ENCODE results near the gene LRP5. TPM values are rescaled to one million over a fixed set of nuclear protein-coding genes. Genes with fewer than 3 reads are reported as not detected.
A peak's percentile ranks its signal among the peaks of the same experiment; 100 is the strongest.

The LRP5 gene
- total RNA-seq, 2 donors from 2014 or later, result 48.3 to 57.1 TPM

DNA sequence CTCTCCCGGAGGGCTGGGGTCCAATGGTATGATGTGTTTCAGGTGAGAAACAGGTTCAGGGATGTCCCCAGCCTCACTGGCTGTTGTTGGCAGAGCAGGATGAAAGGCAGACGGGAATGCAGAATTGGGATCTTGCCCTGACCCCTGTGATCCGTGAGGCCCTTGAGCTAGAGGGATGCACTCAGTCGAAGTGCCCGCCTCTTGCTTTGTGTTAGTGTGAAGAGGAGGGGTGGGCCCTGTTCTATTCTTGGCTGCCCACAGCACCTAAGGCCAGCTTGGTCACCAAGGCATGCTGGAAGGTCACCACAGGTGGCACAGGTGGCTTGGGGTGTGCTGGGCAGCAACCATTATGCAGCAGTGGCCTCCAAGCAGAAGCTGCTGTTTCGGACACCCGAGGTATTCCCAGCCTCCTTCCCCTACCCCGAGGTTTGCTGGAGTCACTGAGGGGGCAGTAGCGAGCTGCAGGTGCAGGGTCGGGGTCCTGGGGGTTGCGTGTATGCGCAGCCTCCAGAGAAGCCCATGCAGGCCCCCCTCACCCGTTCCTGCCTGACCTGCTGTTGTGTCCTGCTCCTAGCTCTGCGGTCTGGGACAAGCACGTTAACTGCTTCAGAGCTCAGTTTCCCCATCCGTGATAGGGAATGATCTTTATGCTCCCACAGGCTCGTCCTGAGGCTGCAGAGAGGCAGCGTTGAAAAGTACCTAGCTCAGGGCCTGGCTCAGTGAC is 13.0 kb downstream of the LRP5 start:
- Histone ChIP-seq H3K4me3 (no peak overlapping the region), H3K27me3 (replicated peaks; ENCODE audit: insufficient read depth) (no peaks in the 10 kb centered on the region), H3K36me3 (no peaks in the 10 kb centered on the region), H3K4me1 (replicated peaks) (no peaks in the 10 kb centered on the region), H3K27ac (no peak overlapping the region), H3K9me3 (no peaks in the 10 kb centered on the region)
- no peak for DNase-seq (ENCODE audit: low spot score)
- intact Hi-C loops (cut with DNase I), result no loop called here
- WGBS, result 73% methylated on average over 18 of the region's 18 CpGs
- TF ChIP-seq POLR2A (IDR thresholded peaks at IDR 0.05), result no peak
- TF ChIP-seq POLR2AphosphoS5 (IDR thresholded peaks at IDR 0.05), result no peak
- TF ChIP-seq, protein P1, sequence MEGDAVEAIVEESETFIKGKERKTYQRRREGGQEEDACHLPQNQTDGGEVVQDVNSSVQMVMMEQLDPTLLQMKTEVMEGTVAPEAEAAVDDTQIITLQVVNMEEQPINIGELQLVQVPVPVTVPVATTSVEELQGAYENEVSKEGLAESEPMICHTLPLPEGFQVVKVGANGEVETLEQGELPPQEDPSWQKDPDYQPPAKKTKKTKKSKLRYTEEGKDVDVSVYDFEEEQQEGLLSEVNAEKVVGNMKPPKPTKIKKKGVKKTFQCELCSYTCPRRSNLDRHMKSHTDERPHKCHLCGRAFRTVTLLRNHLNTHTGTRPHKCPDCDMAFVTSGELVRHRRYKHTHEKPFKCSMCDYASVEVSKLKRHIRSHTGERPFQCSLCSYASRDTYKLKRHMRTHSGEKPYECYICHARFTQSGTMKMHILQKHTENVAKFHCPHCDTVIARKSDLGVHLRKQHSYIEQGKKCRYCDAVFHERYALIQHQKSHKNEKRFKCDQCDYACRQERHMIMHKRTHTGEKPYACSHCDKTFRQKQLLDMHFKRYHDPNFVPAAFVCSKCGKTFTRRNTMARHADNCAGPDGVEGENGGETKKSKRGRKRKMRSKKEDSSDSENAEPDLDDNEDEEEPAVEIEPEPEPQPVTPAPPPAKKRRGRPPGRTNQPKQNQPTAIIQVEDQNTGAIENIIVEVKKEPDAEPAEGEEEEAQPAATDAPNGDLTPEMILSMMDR (IDR thresholded peaks at IDR 0.05), result no peak

DNA sequence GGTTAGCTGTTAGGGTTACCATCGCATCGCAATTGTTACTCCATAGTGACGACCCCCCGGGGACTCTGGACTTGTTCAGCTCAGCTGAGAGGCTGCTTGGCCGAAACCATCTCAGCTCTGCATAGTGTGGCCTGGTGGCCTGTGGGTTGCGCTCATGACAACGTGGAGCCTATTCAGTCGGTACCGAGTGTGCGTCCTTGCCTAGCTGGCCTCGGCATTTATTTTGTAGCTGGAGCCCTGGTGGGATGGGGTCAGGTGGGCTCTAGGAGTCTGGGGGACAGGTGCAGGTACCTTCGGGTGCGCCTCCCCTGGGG is 13.5 kb downstream of the LRP5 start:
- no peak for DNase-seq (ENCODE audit: low spot score)
- H3K27me3 ChIP-seq (replicated peaks; ENCODE audit: insufficient read depth), result no peaks in the 10 kb centered on the region
- no peaks in the 10 kb centered on the region for H3K36me3 ChIP-seq
- no peak overlapping the region for H3K4me3 ChIP-seq
- TF ChIP-seq, protein P1 (IDR thresholded peaks at IDR 0.05), result no peak
- TF ChIP-seq POLR2AphosphoS5 (IDR thresholded peaks at IDR 0.05) (no peak), POLR2A (IDR thresholded peaks at IDR 0.05) (no peak)
- WGBS, result 87% methylated on average over 13 of the region's 13 CpGs
- H3K4me1 ChIP-seq (replicated peaks), result no peaks in the 10 kb centered on the region
- intact Hi-C loops (cut with DNase I), result no loop called here
- no peaks in the 10 kb centered on the region for H3K9me3 ChIP-seq
- H3K27ac ChIP-seq, result no peak overlapping the region

DNA sequence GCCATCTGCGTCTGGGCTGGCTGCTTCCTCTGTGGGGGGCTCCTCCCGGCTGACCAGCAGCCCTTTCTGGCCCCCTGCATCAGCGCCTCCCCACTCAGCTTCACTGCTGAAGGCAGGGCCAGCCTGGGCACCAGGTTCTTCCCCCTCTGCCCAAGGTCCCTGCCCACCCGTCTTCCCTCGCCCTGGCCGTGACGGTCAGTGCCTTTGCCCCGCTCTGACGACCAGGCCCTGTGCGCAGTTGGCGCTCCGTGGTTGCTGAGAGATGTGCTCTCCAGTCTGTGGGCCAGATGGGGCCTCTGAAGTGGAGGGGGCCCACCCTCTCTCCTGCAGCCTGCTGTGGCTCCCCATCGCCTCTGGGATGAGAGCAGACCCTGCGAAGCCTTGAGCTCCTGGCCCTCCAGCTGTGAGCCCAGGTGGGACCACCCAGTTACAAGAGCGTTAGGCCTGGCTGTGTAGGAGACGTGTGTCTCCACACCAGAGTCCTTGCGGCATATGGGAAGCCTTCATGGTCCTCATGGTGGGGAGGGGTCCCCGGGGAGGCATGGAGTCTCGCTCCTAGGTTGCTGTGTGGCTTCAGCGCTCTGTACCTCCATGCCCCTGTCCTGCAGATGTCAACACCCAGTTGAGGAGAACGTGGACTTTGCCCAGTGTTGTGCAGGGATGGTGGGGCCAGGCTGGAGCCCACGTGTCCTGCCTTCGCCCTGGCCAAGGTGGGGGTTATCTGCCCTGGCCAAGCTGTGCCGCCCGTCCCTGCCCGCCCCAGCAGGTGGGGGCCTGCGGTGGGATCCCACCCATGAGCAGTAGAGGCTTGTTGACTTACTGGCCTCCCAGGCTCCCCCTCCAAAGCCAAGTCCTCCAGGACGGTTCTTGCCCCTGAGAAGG is 14.2 kb downstream of the LRP5 start:
- TF ChIP-seq POLR2A (IDR thresholded peaks at IDR 0.05), result no peak
- TF ChIP-seq, protein P1 (IDR thresholded peaks at IDR 0.05), result no peak
- intact Hi-C loops (cut with DNase I), result no loop called here
- no peaks in the 10 kb centered on the region for H3K4me1 ChIP-seq (replicated peaks)
- no peak overlapping the region for H3K27ac ChIP-seq
- no peak for DNase-seq (ENCODE audit: low spot score)
- H3K36me3 ChIP-seq, result no peaks in the 10 kb centered on the region
- H3K27me3 ChIP-seq (replicated peaks; ENCODE audit: insufficient read depth), result no peaks in the 10 kb centered on the region
- WGBS, result 89% methylated on average over 27 of the region's 28 CpGs
- no peak overlapping the region for H3K4me3 ChIP-seq
- H3K9me3 ChIP-seq, result no peaks in the 10 kb centered on the region

DNA sequence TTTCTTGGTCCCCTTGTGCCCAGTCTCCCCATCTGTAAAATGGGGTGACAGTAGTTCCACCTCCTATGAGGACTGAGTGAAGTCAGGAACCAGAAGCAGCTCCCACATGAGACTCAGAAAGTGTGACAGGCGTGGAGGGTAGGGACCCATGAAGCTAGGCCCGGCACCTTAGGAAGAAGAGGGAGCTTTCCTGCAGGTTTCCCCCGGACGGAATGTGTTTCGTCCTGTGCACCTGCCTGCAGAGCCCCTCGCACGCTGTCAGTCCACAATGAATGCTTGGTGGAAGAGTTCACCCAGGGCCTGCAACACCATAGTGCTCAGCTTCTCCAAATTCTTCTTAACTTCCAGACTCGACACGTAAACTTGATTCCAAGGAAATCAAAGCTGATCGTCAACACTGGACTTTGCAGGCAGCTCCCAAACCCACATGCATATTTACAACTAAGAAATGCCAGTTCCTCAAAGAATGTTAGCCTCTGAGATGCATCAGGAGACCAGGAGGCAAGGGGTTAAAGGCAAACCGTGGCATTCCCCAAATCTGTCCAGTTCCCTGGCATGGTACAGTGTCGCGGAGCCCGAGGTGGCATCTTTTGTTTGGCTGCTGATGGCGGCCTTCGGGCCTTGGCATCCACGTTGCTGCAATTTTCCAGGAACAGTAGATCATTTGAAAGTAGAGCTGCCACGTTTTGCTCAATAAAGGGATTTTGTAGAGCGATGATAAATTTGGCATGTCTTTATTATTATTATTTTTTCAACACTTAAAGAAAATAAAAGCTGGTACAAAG is 15.4 kb downstream of the LRP5 start:
- WGBS, result 39% methylated on average over 19 of the region's 19 CpGs
- Histone ChIP-seq H3K27me3 (replicated peaks; ENCODE audit: insufficient read depth) (no peaks in the 10 kb centered on the region), H3K4me1 (replicated peaks) (no peaks in the 10 kb centered on the region), H3K9me3 (no peaks in the 10 kb centered on the region), H3K27ac (peak overlapping the region in 1 of 2 donors; percentile 6), H3K4me3 (no peak overlapping the region), H3K36me3 (no peaks in the 10 kb centered on the region)
- intact Hi-C loops (cut with DNase I), result no loop called here
- TF ChIP-seq POLR2AphosphoS5 (IDR thresholded peaks at IDR 0.05), result no peak
- no peak for TF ChIP-seq POLR2A (IDR thresholded peaks at IDR 0.05)
- TF ChIP-seq, protein P1 (IDR thresholded peaks at IDR 0.05), result no peak
- DNase-seq (ENCODE audit: low spot score), result no peak
